ENCODE data around the gene TVP23B. TPM values are rescaled to one million over a fixed set of nuclear protein-coding genes. Genes with fewer than 3 reads are reported as not detected.
"Not testable (repeated sequence)": the region's sequence is repeated elsewhere in the genome, so short reads cannot be mapped to it uniquely, and the experiment has no call there.

Gene TVP23B
- total RNA-seq, 2 experiments from 2014 or later: 14.6 to 22.4 TPM

DNA sequence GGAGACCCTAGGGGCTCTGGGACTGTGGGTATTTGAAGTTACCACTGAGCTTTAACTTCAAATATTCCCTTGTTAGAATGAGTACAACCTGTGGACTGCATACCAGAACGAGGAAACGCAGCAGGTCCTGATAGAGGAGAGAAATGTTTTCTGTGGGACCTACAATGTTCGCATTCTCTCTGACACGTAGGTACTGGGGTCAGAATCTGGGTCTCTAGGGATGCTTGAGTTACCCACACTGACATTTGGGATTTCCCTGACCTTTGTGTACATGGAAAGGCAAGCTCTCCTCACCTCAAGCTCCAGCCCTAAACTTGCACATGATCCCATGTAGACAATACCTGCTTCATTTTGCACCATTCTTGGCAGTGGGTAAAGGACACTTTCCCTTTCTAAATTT lies 25.0 kb upstream of the TVP23B start:
- DNase-seq; CTCF ChIA-PET; intact Hi-C loops (cut with DNase I, micrococcal nuclease); H3K4me1 Mint-ChIP-seq; H3K36me3 Mint-ChIP-seq (ENCODE audit: low read depth); H3K4me3 Mint-ChIP-seq; POLR2A ChIA-PET; H3K27ac Mint-ChIP-seq; ATAC-seq; H3K27me3 Mint-ChIP-seq; H3K9me3 Mint-ChIP-seq (ENCODE audit: low read depth): not testable (repeated sequence)

DNA sequence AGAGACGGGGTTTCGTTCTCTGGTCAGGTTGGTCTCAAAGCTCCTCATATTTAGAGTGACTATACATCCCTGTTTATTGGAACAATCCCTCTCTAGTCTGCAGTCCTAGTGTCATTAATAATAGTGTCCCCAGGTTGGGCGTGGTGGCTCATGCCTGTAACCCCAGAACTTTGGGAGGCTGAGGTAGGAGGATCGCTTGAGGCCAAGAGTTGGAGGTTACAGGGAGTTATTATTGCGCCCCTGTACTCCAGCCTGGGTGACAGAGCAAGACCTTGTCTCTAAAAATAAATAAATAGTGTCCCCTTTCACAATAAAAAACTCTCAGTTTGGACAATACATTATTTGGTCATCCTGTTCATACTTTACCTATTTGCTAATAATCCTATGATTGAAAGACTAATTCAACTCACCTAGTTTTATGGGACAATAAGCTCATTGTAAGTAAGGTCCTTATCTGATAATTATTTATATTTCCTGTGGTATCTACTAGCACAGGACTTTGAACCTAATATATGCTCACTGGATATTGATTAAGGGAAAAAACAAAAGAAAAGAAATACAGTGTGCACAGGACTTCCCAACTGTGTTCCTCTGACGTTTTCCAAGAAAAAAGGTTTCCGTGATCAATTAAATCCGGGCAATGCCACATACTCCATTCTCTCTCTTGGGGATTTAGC lies 23.5 kb upstream of the TVP23B start:
- DNase-seq; H3K27me3 Mint-ChIP-seq; CTCF ChIA-PET; H3K9me3 Mint-ChIP-seq (ENCODE audit: low read depth); H3K4me1 Mint-ChIP-seq; ATAC-seq; H3K36me3 Mint-ChIP-seq (ENCODE audit: low read depth); intact Hi-C loops (cut with DNase I, micrococcal nuclease); POLR2A ChIA-PET; H3K4me3 Mint-ChIP-seq; H3K27ac Mint-ChIP-seq: not testable (repeated sequence)

DNA sequence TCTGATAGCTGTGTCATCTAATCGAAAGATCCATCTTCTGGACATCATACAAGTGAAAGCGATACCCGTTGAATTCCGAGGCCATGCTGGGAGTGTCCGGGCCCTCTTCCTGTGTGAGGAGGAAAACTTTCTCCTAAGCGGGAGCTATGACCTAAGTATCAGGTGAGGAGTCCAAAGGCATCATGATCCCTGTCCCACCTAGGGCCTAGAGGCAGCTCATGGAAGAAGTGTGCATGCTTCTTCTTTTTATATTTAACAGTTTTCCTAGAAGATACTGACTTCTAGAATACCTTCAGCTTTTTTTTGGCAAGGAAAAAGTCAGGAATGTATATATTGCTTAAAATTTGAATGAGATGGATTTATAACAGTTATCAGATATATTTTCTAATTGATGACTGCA lies 22.6 kb upstream of the TVP23B start:
- H3K4me3 Mint-ChIP-seq; H3K27ac Mint-ChIP-seq; ATAC-seq; CTCF ChIA-PET; H3K27me3 Mint-ChIP-seq; H3K9me3 Mint-ChIP-seq (ENCODE audit: low read depth); H3K4me1 Mint-ChIP-seq; intact Hi-C loops (cut with DNase I, micrococcal nuclease); DNase-seq; H3K36me3 Mint-ChIP-seq (ENCODE audit: low read depth); POLR2A ChIA-PET: not testable (repeated sequence)

DNA sequence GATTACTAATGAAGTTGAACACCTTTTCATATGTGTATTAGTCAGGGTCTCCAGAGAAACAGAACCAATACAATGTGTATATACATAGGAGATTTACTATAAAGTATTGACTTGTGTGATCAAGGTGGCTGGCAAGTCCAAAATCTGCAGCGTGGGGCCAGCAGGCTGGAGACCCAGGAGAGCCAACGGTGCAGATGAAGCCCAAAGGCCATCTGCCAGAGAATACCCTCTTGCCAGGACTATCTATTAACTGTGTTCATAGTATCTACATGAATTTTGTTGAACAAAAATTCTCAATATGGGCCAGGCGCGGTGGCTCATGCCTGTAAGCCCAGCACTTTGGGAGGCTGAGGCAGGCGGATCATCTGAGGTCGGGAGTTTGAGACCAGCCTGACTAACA lies 20.8 kb upstream of the TVP23B start:
- DNase-seq; POLR2A ChIA-PET; intact Hi-C loops (cut with DNase I, micrococcal nuclease); CTCF ChIA-PET; H3K9me3 Mint-ChIP-seq (ENCODE audit: low read depth); H3K4me1 Mint-ChIP-seq; H3K36me3 Mint-ChIP-seq (ENCODE audit: low read depth); ATAC-seq; H3K4me3 Mint-ChIP-seq; H3K27me3 Mint-ChIP-seq; H3K27ac Mint-ChIP-seq: not testable (repeated sequence)

DNA sequence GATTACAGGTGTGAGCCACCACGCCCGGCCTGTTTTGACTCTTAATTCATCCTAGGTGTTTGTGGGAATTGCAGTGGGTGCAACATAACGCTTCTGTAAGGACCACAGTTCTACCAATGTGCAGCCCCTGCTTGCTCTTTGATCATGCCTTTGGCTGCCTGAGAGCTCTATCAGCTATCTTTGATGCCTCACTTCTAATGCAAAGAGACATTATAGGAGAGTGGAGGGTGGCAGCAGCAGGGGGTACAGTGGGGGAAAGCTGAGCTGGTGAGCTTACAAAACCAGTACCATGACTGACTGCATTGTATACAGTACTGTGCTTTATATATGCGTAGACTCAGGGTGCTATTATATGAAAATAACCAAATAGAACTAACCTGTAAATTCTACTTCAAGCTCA lies 10.4 kb upstream of the TVP23B start:
- H3K27ac Mint-ChIP-seq; intact Hi-C loops (cut with DNase I, micrococcal nuclease); ATAC-seq; H3K9me3 Mint-ChIP-seq (ENCODE audit: low read depth); H3K4me3 Mint-ChIP-seq; H3K36me3 Mint-ChIP-seq (ENCODE audit: low read depth); H3K4me1 Mint-ChIP-seq; CTCF ChIA-PET; DNase-seq; POLR2A ChIA-PET; H3K27me3 Mint-ChIP-seq: not testable (repeated sequence)

DNA sequence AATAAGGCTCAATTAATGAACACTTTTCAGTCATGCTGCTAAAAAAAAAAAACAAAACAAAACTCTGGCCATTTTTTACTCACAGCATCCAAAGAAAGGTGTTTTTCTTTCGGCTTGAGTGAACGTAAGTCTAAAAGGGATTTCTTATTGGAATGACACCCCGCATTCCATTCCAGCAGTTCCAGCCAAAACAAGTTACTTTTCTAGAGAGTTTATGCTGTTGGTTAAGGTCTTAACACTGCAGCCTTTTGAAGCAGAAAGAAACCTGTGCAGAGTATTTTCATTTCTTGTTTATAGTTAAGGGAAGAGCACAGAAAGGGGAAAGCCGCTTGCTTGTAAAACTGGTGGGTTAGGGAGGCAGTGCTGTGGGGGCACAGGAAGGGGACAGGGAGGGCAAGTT lies 9.9 kb upstream of the TVP23B start:
- CTCF ChIA-PET; H3K9me3 Mint-ChIP-seq (ENCODE audit: low read depth); POLR2A ChIA-PET; intact Hi-C loops (cut with DNase I, micrococcal nuclease); H3K27ac Mint-ChIP-seq; ATAC-seq; H3K4me1 Mint-ChIP-seq; H3K27me3 Mint-ChIP-seq; H3K36me3 Mint-ChIP-seq (ENCODE audit: low read depth); DNase-seq; H3K4me3 Mint-ChIP-seq: not testable (repeated sequence)

DNA sequence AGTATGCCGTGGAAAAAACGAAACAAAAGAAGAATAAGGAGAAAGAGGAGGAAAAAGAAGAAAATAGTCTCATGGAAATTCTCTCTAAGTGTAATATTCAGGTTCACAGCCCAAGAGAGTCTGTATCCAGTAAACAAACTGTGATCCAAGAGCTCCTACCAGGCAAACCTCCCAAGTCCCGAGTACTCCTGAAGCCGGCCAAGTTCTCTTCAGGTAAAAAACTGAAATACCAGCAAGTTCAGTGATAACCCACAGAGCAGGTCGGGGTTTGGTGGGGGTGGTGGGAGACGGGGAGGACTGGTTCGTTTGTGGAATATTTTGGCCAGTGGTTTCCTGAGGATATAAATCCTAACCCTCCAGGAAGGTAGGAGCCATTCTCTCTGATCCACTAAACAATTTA lies 8.5 kb upstream of the TVP23B start:
- Mint-ChIP-seq H3K4me1 (no peaks in the 10 kb centered on the region), H3K27me3 (peaks cover 2% of the 10 kb centered on the region), H3K36me3 (ENCODE audit: low read depth) (no peaks in the 10 kb centered on the region), H3K27ac (no peak overlapping the region), H3K9me3 (ENCODE audit: low read depth) (no peaks in the 10 kb centered on the region), H3K4me3 (no peak overlapping the region)
- ChIA-PET CTCF (interaction anchor here (0.7 kb wide), 1 partner anchor 228 kb away, joined by 3 read pairs; no protein-coding TSS in a partner anchor), POLR2A (no interaction called here)
- ATAC-seq (no peak), DNase-seq (no peak)
- intact Hi-C loops (cut with DNase I, micrococcal nuclease): no loop called here

DNA sequence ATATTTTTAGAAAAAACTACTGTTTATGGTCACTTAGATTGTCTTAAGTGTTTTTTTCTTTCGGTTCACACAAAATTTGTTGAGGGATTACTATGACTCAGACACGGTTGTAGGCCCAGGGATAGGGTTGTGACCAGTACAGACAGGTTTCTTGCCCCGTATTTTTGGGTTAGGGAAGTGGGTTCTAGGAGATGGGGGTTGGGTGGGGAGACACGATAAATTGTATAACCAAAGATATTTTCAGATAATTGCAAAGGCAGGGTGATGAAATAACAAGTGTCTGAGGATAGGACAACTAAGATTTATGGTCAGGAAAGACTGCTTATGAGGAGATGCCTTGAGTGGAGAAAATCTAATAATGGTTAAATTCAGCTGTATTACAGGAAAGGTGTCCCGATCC lies 822 bp downstream of the TVP23B start:
- Mint-ChIP-seq H3K4me3 (peak overlapping the region; percentile 75), H3K36me3 (ENCODE audit: low read depth) (peaks cover 10% of the 10 kb centered on the region)
- not testable (repeated sequence) for DNase-seq

DNA sequence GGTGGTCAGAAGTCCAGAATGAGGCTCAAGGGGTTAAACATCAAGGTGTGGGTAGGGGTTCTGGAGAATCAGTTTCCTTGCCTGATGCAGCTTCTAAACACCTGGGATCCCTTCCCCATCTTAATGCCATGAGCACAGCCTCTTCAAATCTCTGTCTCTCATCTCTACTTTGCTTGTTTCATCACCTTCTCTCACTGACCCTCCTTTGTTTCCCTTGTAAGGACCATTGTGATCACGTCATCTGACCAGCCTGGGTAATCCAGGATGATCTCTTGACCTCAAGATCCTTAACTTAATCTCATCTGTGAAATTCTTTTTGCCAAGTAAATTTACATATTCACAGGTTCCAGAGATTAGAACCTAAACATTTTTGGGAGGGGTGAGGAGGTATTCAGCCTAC lies 5.0 kb downstream of the TVP23B start:
- intact Hi-C loops (cut with DNase I, micrococcal nuclease): loop anchor here in 1 of 2 experiments (10.0 kb wide), 1 partner anchor 161 kb away; no protein-coding TSS in a partner anchor
- DNase-seq; H3K4me3 Mint-ChIP-seq; ATAC-seq; H3K9me3 Mint-ChIP-seq (ENCODE audit: low read depth); H3K27me3 Mint-ChIP-seq; POLR2A ChIA-PET; H3K27ac Mint-ChIP-seq: not testable (repeated sequence)
- H3K4me1 Mint-ChIP-seq: peaks cover 26% of the 10 kb centered on the region
- CTCF ChIA-PET: interaction anchor here (0.7 kb wide), 1 partner anchor 139 kb away, joined by 3 read pairs; no protein-coding TSS in a partner anchor
- peaks cover 21% of the 10 kb centered on the region for H3K36me3 Mint-ChIP-seq (ENCODE audit: low read depth)

More for the DNA sequence above, 822 bp downstream of the TVP23B start:
- H3K9me3 Mint-ChIP-seq (ENCODE audit: low read depth); ATAC-seq; H3K27me3 Mint-ChIP-seq; POLR2A ChIA-PET; CTCF ChIA-PET: not testable (repeated sequence)
- peak overlapping the region; percentile 88 for H3K27ac Mint-ChIP-seq
- intact Hi-C loops (cut with DNase I, micrococcal nuclease): loop anchor here in 1 of 2 experiments (1.0 to 10.0 kb wide), 4 partner anchors 75 to 600 kb away; partner anchors contain the start of gene ALKBH5
- peaks cover 22% of the 10 kb centered on the region for H3K4me1 Mint-ChIP-seq

DNA sequence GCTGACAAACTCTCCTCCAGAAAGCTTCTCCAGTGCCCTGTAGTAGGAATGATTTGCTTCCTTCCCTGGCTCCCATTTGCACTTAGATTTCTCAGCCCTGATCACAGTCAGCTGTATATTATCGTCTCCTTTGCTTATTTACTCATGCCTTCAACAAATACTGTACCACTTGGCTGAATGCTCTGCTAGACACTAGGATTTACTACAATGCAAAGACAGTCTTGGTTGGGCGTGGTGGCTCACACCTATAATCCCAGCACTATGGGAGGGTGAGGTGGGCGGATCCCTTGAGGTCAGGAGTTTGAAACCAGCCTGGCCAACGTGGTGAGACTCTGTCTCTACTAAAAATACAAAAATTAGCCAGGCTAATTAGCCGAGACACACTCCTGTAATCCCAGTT lies 5.9 kb downstream of the TVP23B start:
- DNase-seq; H3K27ac Mint-ChIP-seq; H3K27me3 Mint-ChIP-seq; POLR2A ChIA-PET; H3K4me3 Mint-ChIP-seq; H3K9me3 Mint-ChIP-seq (ENCODE audit: low read depth); ATAC-seq: not testable (repeated sequence)
- Mint-ChIP-seq H3K36me3 (ENCODE audit: low read depth) (peaks cover 23% of the 10 kb centered on the region), H3K4me1 (peaks cover 26% of the 10 kb centered on the region)
- intact Hi-C loops (cut with DNase I, micrococcal nuclease): loop anchor here in 1 of 2 experiments (10.0 kb wide), 1 partner anchor 162 kb away; no protein-coding TSS in a partner anchor
- CTCF ChIA-PET: interaction anchor here (0.8 kb wide), 1 partner anchor 753 kb away, joined by 3 read pairs; no protein-coding TSS in a partner anchor

DNA sequence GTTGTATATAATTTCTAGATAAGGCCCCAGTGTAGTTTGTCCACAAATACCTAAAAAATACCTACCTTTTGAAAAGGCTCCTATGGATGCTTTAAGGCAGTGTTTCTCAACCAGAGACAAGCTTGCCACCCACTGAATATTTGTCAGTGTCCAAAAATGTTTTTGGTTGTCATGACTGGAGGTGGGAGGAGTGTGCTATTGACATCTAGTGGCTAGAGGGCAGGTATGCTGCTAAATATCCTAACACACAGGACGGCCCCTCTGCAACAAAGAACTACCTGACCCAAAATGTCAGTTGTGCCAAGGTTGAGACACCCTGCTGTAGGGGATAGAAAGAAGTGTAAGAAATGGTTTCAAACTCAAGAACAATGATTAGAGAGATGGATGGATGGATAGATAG lies 10.4 kb downstream of the TVP23B start:
- Mint-ChIP-seq H3K36me3 (ENCODE audit: low read depth) (peaks cover 21% of the 10 kb centered on the region), H3K4me1 (peaks cover 13% of the 10 kb centered on the region)
- intact Hi-C loops (cut with DNase I, micrococcal nuclease); H3K4me3 Mint-ChIP-seq; CTCF ChIA-PET; H3K9me3 Mint-ChIP-seq (ENCODE audit: low read depth); H3K27me3 Mint-ChIP-seq; POLR2A ChIA-PET; H3K27ac Mint-ChIP-seq: not testable (repeated sequence)
- peak; percentile 74 for ATAC-seq
- DNase-seq: peak; percentile 7

DNA sequence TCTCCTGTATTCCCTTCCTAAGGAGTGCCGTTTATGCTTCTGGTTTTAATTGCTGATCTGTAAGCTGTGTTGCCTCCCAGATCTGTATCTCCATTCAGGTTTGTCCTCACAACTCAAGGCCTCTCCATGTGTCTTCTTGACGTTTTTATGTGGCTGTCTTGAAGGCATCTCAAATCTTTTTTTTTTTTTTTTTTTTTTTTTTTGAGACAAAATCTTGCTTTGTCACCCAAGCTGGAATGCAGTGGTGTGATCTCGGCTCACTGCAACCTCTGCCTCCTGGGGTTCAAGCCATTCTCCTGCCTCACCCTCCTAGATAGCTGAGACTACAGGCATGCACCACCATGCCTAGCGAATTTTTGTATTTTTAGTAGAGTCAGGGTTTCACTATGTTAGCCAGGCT lies 13.9 kb downstream of the TVP23B start:
- ATAC-seq; POLR2A ChIA-PET; H3K4me3 Mint-ChIP-seq; DNase-seq; H3K27ac Mint-ChIP-seq; H3K4me1 Mint-ChIP-seq; H3K9me3 Mint-ChIP-seq (ENCODE audit: low read depth); intact Hi-C loops (cut with DNase I, micrococcal nuclease); H3K27me3 Mint-ChIP-seq: not testable (repeated sequence)
- CTCF ChIA-PET: interaction anchor here (0.6 to 1.0 kb wide), 2 partner anchors 169 to 1680 kb away, joined by 3 to 5 read pairs; no protein-coding TSS in a partner anchor
- peaks cover 21% of the 10 kb centered on the region for H3K36me3 Mint-ChIP-seq (ENCODE audit: low read depth)

Data from activated CD4-positive, alpha-beta T cell treated with anti-CD3 and anti-CD28 coated beads for 36 hours (primary cell).